ENCODE measurements around the gene ONECUT1. TPM values are rescaled to one million over a fixed set of nuclear protein-coding genes. Genes with fewer than 3 reads are reported as not detected.

The ONECUT1 gene
- total and polyA plus RNA-seq, 11 donors, result not detected

DNA sequence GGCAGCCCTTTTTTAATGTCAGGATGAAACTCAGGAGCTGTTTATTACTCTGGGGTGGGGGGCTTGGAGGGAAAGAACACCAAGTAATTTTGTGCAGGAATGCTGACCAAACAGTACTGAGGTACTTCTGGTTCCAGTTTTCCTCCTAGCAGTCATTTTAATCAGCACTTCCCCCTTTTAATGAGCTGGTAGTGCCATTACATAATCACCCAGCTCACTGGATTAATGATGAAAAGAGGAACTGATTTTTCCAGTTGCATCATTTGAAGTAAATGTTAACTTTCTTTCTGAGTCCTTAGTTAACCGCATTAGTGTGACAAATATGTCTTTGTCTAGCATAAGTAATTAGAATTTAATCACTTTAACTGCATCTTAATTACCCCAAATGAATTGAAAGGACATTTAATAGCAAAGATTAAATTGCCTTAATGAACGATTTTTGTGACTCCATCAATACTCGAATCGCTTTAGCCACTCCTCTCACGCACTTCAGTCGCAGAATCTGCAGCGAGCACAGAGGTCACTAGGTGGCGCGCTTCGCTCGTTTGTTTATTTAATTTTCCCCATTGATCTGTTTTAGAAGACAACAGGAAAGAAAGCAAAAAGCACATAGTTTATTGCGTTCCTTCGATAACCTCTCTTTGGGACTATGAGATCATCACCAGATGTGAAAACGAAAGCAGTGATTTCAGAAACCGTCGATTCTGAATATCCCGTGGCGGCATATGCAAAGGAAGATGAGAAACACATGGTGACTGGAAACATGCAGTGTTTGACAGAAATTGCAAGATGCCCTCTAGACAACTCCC, 9.8 kb downstream of the ONECUT1 start:
- Histone ChIP-seq H3K4me3 (peak overlapping the region in 4 of 12 donors; percentile 1 to 30 (median 16)), H3K36me3 (no peaks in the 10 kb centered on the region), H3K27me3 (peaks cover 37 to 95% (median 69%) of the 10 kb centered on the region in 9 donors), H3K9me3 (no peaks in the 10 kb centered on the region), H3K27ac (peak overlapping the region in 1 of 12 donors; percentile 45), H3K4me1 (peaks cover 0 to 41% (median 6%) of the 10 kb centered on the region in 12 donors)
- TF ChIP-seq POLR2A (IDR thresholded peaks at IDR 0.05) (no peak), CTCF (IDR thresholded peaks at IDR 0.05) (peak; percentile 73 to 95 (median 84))
- peak; percentile 17 to 61 (median 42) for ATAC-seq
- 5 to 7% (median 7%) methylated on average over 18 of the region's 18 CpGs for WGBS, 4 donors
- DNase-seq, result peak in 1 of 5 donors; percentile 47
- intact Hi-C loops (cut with DNase I), result loop anchor here (1.0 to 10.0 kb wide), 7 partner anchors 414 to 937 kb away; no protein-coding TSS in a partner anchor

- intact Hi-C loops (cut with DNase I), result loop anchor here in 1 of 10 donors (5.0 kb wide), 1 partner anchor 939 kb away; no protein-coding TSS in a partner anchor
- Histone ChIP-seq H3K9me3 (no peaks in the 10 kb centered on the region), H3K4me3 (no peak overlapping the region), H3K27me3 (peaks cover 18 to 93% (median 54%) of the 10 kb centered on the region in 9 donors), H3K27ac (no peak overlapping the region), H3K36me3 (no peaks in the 10 kb centered on the region), H3K4me1 (peaks cover 0 to 22% (median 0%) of the 10 kb centered on the region in 12 donors)
- DNase-seq (no peak), ATAC-seq (no peak)
- TF ChIP-seq POLR2A (IDR thresholded peaks at IDR 0.05), result no peak
- TF ChIP-seq CTCF (IDR thresholded peaks at IDR 0.05), result no peak
- 48 to 82% (median 61%) methylated on average over 1 of the region's 1 CpG for WGBS, 4 donors
Measured at GRCh38 chr15:52778457-52778856, 11.7 kb downstream of the ONECUT1 start.

DNA sequence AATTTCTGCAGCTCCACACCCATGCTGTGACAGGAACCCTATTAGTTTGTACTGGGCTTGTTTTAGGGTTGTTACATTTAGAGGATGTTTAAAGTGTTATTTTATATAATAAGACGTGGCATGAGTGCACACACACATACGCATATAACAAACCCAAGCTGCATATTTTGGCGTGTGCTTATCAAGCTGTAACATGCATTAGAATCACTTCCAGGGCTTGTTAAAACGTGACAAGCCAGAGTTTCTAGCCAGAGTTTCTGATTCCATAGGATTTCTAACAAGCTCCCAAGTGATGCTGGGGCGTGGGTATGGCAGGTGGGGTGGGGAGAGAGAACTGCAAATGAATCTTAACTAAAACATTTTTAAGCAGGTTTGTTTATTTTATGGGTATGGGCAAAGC, 17.4 kb downstream of the ONECUT1 start:
- H3K27me3 ChIP-seq, result peaks cover 0 to 81% (median 26%) of the 10 kb centered on the region in 9 donors
- 36 to 48% (median 38%) methylated on average over 5 of the region's 5 CpGs for WGBS, 4 donors
- ATAC-seq, result no peak

More for the DNA sequence above, 17.4 kb downstream of the ONECUT1 start:
- TF ChIP-seq POLR2A (IDR thresholded peaks at IDR 0.05) (no peak), CTCF (IDR thresholded peaks at IDR 0.05) (no peak)
- H3K4me1 ChIP-seq, result no peaks in the 10 kb centered on the region
- H3K27ac ChIP-seq, result no peak overlapping the region
- no peaks in the 10 kb centered on the region for H3K36me3 ChIP-seq
- DNase-seq, result no peak
- intact Hi-C loops (cut with DNase I), result no loop called here
- H3K9me3 ChIP-seq, result no peaks in the 10 kb centered on the region
- no peak overlapping the region for H3K4me3 ChIP-seq
